Activated T-cell treated with anti-CD3 and anti-CD28 coated beads, Interleukin-2, amount 50 U/mL, for 72 hours (primary cell): ENCODE measurements around the gene POU4F2. TPM values are rescaled to one million over a fixed set of nuclear protein-coding genes. Genes with fewer than 3 reads are reported as not detected.

Source experiments
- ATAC-seq, 2 donors: fragments of 150-1000 bp; cut with Tn5 transposase; replicated peaks in 1 of 2; 2 replicates each; pipeline ENCODE4 v1.10.0; 2021; ENCODE audit warnings: moderate library complexity in 2 of 2, mild to moderate bottlenecking in 1 of 2
- DNase-seq, 2 donors: peaks; one replicate each; pipeline ENCODE4 v3.0.0; 2021 to 2022; ENCODE audit warnings: mixed read lengths in 1 of 2
- H3K27ac Mint-ChIP-seq: one replicate; pipeline ENCODE4 v1.8.0; 2022; ENCODE audit warnings: mild to moderate bottlenecking, moderate library complexity, mixed read lengths
- H3K27me3 Mint-ChIP-seq: one replicate; pipeline ENCODE4 v1.8.0; 2022; ENCODE audit warnings: low read depth, mixed read lengths
- H3K36me3 Mint-ChIP-seq, 2 donors: one replicate each; pipeline ENCODE4 v1.8.0; 2022; ENCODE audit warnings: mixed read lengths in 2 of 2, mild to moderate bottlenecking in 1 of 2; ENCODE audit not compliant: insufficient read depth in 2 of 2
- H3K4me1 Mint-ChIP-seq: one replicate; pipeline ENCODE4 v1.8.0; 2022; ENCODE audit warnings: low read depth, mixed read lengths
- H3K4me3 Mint-ChIP-seq, 2 donors: one replicate each; pipeline ENCODE4 v1.8.0; 2022; ENCODE audit warnings: mild to moderate bottlenecking in 2 of 2, mixed read lengths in 2 of 2, moderate library complexity in 2 of 2
- H3K9me3 Mint-ChIP-seq, 2 donors: one replicate each; pipeline ENCODE4 v1.8.0; 2022; ENCODE audit warnings: mixed read lengths in 2 of 2
- total RNA-seq, 2 donors: library from RNA; stranded (reverse); gene quantifications; one replicate each; pipeline ENCODE4 v1.2.3, GENCODE V29; 2022

Gene POU4F2, protein sequence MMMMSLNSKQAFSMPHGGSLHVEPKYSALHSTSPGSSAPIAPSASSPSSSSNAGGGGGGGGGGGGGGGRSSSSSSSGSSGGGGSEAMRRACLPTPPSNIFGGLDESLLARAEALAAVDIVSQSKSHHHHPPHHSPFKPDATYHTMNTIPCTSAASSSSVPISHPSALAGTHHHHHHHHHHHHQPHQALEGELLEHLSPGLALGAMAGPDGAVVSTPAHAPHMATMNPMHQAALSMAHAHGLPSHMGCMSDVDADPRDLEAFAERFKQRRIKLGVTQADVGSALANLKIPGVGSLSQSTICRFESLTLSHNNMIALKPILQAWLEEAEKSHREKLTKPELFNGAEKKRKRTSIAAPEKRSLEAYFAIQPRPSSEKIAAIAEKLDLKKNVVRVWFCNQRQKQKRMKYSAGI
- not detected for total RNA-seq

- peak within 1 kb of the TSS; percentile 67 for H3K27ac Mint-ChIP-seq
- peak; percentile 59 to 62 for ATAC-seq
These were observed at the start of gene POU4F2 for GRCh38 chr4:146638786-146639505. POU4F2 (plus strand) TSS chr4:146638893; CDS start chr4:146639141, 248 bp downstream.

GRCh38 chr4:146590801-146591200 lies 47.9 kb upstream of the POU4F2 start:
- peaks cover 0 to 2% of the 10 kb centered on the region in 2 donors for H3K36me3 Mint-ChIP-seq
- H3K4me3 Mint-ChIP-seq: no peak overlapping the region
- no peaks in the 10 kb centered on the region for H3K4me1 Mint-ChIP-seq
- peaks cover 24% of the 10 kb centered on the region for H3K27me3 Mint-ChIP-seq
- DNase-seq (no peak), ATAC-seq (no peak)
- H3K27ac Mint-ChIP-seq: no peak overlapping the region
- H3K9me3 Mint-ChIP-seq: peaks cover 4 to 5% of the 10 kb centered on the region in 2 donors

More at GRCh38 chr4:146638786-146639505, at the start of gene POU4F2:
- Mint-ChIP-seq H3K4me3 (peak within 1 kb of the TSS; percentile 68 to 78), H3K36me3 (peaks cover 3 to 8% of the 10 kb centered on the region in 2 donors), H3K9me3 (peaks cover 0 to 2% of the 10 kb centered on the region in 2 donors), H3K27me3 (peaks cover 95% of the 10 kb centered on the region), H3K4me1 (peaks cover 39% of the 10 kb centered on the region)
- peak; percentile 27 to 28 for DNase-seq

DNA sequence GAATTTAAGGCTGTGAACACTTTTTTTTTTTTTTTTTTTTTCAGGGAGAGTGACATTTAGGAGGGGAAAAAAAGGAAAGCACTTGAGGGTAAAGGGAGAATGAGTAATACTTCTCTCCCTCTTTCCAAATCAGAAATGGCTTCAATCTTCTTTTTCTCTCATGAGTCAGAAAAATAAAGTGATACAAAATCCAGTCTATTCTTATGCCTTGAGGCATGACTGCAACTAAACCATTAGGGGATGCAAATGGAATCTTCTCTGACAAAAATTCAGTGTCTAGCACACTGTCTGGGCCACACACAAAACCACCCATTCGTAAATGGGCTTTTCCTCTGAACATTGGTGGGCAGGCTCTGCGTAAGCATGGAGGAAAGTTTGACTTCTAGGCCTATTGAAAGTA lies 46.7 kb upstream of the POU4F2 start:
- peaks cover 0 to 2% of the 10 kb centered on the region in 2 donors for H3K36me3 Mint-ChIP-seq
- no peak overlapping the region for H3K4me3 Mint-ChIP-seq
- H3K27ac Mint-ChIP-seq: no peak overlapping the region
- no peak for DNase-seq
- peaks cover 17% of the 10 kb centered on the region for H3K27me3 Mint-ChIP-seq
- no peaks in the 10 kb centered on the region for H3K4me1 Mint-ChIP-seq
- no peak for ATAC-seq
- H3K9me3 Mint-ChIP-seq: peaks cover 4 to 5% of the 10 kb centered on the region in 2 donors

DNA sequence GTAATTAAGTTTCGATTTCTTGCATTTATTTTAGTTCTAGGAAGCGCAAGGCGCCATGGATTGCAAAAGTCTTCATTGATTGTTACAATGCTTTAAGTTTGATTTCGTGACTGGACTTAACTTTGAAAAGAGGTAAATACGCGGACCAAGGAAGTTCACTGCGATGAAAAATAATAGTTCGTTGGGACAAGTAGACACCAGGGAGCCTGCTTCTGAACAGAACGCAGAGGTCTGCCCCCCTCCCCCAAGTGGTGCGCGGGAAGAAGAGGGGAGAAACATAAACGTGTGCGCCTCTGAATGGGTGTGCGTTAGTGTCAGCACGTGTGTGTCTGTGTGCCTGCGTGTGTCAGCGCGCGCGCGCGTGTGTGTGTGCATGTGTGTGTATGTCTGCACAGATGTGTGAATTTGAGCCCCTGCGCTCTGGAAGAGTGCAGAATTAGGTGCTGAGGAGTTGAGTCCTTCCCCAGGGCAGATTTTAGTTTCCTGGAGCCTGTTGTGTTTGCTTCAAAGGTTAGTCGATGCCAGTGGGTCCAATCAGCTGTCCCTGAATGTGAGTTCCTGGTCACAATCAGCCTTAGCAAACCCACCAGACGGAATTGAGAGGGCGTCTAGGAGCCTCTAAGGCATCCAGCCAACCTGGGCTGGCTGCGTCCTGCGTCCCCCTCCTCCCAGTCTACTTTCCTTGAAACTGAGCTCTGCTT lies 5.8 kb upstream of the POU4F2 start:
- DNase-seq: no peak
- Mint-ChIP-seq H3K4me3 (no peak overlapping the region), H3K27me3 (peaks cover 78% of the 10 kb centered on the region), H3K27ac (no peak overlapping the region), H3K4me1 (peaks cover 16% of the 10 kb centered on the region), H3K36me3 (peaks cover 3% of the 10 kb centered on the region in 2 donors), H3K9me3 (no peaks in the 10 kb centered on the region)
- ATAC-seq: no peak

DNA sequence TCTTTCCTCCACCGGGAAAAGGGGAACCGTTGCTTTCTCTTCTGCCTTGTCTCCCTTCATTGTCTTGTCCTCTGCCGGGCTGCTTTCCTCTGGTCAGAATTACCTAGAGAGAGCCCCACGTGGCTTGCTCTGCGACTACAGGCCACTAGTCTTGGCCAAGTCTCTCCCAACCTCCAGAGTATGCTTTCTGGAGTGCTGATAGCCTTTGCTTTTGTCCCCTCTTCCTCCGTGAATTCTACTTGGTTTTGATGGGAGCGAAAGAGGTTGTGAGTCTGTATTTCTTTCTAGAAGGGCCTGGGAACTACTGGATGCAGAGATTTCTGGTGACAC lies 5.3 kb upstream of the POU4F2 start:
- peaks cover 3% of the 10 kb centered on the region in 2 donors for H3K36me3 Mint-ChIP-seq
- H3K27me3 Mint-ChIP-seq: peaks cover 83% of the 10 kb centered on the region
- H3K27ac Mint-ChIP-seq: no peak overlapping the region
- ATAC-seq: no peak
- H3K4me3 Mint-ChIP-seq: no peak overlapping the region
- no peak for DNase-seq
- peaks cover 20% of the 10 kb centered on the region for H3K4me1 Mint-ChIP-seq
- H3K9me3 Mint-ChIP-seq: no peaks in the 10 kb centered on the region

- H3K36me3 Mint-ChIP-seq: peaks cover 3 to 6% of the 10 kb centered on the region in 2 donors
- no peak for DNase-seq
- peaks cover 88% of the 10 kb centered on the region for H3K27me3 Mint-ChIP-seq
- H3K27ac Mint-ChIP-seq: no peak overlapping the region
- ATAC-seq: no peak
- H3K4me1 Mint-ChIP-seq: peaks cover 29% of the 10 kb centered on the region
- H3K9me3 Mint-ChIP-seq: no peaks in the 10 kb centered on the region
- no peak overlapping the region for H3K4me3 Mint-ChIP-seq
These were observed 3.9 kb upstream of the POU4F2 start for GRCh38 chr4:146634825-146635224.

DNA sequence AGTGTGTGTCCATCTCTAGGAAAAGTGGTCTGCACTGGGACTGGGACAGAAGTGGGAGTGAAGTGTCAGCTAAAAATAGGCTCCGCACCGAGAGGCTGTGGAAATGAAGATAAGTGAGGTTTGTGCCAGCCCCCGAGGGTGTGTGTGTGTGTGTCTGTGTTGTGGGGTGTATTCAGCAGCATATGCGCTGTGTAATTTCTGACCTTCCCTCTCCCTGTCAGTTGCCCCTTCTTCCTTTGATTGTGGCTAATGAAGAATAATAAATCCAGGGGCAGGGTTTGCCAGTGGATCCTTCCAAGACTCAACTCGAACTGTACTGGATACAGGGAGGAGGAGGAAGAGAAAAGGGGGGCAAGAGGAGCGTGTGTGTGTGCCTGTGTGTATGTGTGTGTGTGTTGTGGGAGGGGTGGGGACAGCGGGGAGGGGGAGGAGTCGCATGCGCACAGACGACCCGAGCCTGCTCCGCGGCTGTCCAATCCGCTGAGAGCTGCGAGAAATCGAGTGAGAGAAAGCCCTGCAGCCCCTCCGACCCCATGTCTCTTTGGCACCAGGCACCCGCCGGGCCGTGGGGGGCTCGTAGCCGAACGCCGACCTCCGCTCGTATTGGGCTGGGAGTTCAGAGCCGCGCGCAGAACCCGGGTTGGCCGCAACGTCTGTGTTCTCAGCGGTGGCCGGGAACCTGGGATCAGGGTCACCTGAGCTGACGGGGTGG lies 916 bp upstream of the POU4F2 start:
- H3K27ac Mint-ChIP-seq: peak overlapping the region; percentile 30
- no peaks in the 10 kb centered on the region for H3K9me3 Mint-ChIP-seq
- peaks cover 3 to 6% of the 10 kb centered on the region in 2 donors for H3K36me3 Mint-ChIP-seq
- peaks cover 95% of the 10 kb centered on the region for H3K27me3 Mint-ChIP-seq
- DNase-seq: no peak
- H3K4me3 Mint-ChIP-seq: peak overlapping the region; percentile 66 to 78
- peaks cover 39% of the 10 kb centered on the region for H3K4me1 Mint-ChIP-seq
- ATAC-seq: no peak

GRCh38 chr4:146638333-146638785 lies 334 bp upstream of the POU4F2 start:
- Mint-ChIP-seq H3K9me3 (peaks cover 0 to 2% of the 10 kb centered on the region in 2 donors), H3K4me1 (peaks cover 39% of the 10 kb centered on the region), H3K4me3 (peak overlapping the region; percentile 66 to 78), H3K27ac (no peak overlapping the region), H3K27me3 (peaks cover 95% of the 10 kb centered on the region), H3K36me3 (peaks cover 3 to 8% of the 10 kb centered on the region in 2 donors)
- peak in 1 of 2 donors; percentile 26 for ATAC-seq
- DNase-seq: no peak

- H3K36me3 Mint-ChIP-seq: peaks cover 3 to 8% of the 10 kb centered on the region in 2 donors
- ATAC-seq (no peak), DNase-seq (no peak)
- H3K4me3 Mint-ChIP-seq: peak overlapping the region; percentile 58 to 68
- H3K9me3 Mint-ChIP-seq: peaks cover 0 to 2% of the 10 kb centered on the region in 2 donors
- H3K4me1 Mint-ChIP-seq: peaks cover 39% of the 10 kb centered on the region
- H3K27me3 Mint-ChIP-seq: peaks cover 96% of the 10 kb centered on the region
- H3K27ac Mint-ChIP-seq: peak overlapping the region; percentile 67
These were observed 826 bp downstream of the POU4F2 start for GRCh38 chr4:146639506-146639932.

DNA sequence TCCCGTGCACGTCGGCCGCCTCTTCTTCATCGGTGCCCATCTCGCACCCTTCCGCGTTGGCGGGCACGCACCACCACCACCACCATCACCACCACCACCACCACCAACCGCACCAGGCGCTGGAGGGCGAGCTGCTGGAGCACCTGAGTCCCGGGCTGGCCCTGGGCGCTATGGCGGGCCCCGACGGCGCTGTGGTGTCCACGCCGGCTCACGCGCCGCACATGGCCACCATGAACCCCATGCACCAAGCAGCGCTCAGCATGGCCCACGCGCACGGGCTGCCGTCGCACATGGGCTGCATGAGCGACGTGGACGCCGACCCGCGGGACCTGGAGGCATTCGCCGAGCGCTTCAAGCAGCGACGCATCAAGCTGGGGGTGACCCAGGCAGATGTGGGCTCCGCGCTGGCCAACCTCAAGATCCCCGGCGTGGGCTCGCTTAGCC lies 1.4 kb downstream of the POU4F2 start:
- Mint-ChIP-seq H3K36me3 (peaks cover 3 to 8% of the 10 kb centered on the region in 2 donors), H3K4me3 (peak overlapping the region; percentile 40 to 58), H3K27ac (no peak overlapping the region), H3K4me1 (peaks cover 39% of the 10 kb centered on the region), H3K9me3 (peaks cover 0 to 2% of the 10 kb centered on the region in 2 donors), H3K27me3 (peaks cover 96% of the 10 kb centered on the region)
- ATAC-seq (no peak), DNase-seq (no peak)

- H3K9me3 Mint-ChIP-seq: peaks cover 0 to 2% of the 10 kb centered on the region in 2 donors
These were observed 1.9 kb downstream of the POU4F2 start for GRCh38 chr4:146640465-146641061.

GRCh38 chr4:146641762-146642161 lies 3.1 kb downstream of the POU4F2 start:
- Mint-ChIP-seq H3K4me1 (peaks cover 36% of the 10 kb centered on the region), H3K27ac (no peak overlapping the region), H3K36me3 (peaks cover 5 to 8% of the 10 kb centered on the region in 2 donors), H3K4me3 (no peak overlapping the region), H3K9me3 (peaks cover 0 to 2% of the 10 kb centered on the region in 2 donors), H3K27me3 (peaks cover 95% of the 10 kb centered on the region)
- DNase-seq: no peak
- ATAC-seq: no peak

More at GRCh38 chr4:146640465-146641061, 1.9 kb downstream of the POU4F2 start:
- Mint-ChIP-seq H3K27me3 (peaks cover 95% of the 10 kb centered on the region), H3K4me1 (peaks cover 39% of the 10 kb centered on the region), H3K27ac (peak overlapping the region; percentile 42), H3K4me3 (peak overlapping the region; percentile 40 to 56), H3K36me3 (peaks cover 3 to 8% of the 10 kb centered on the region in 2 donors)
- DNase-seq (no peak), ATAC-seq (no peak)
